Endothelial cell of umbilical vein (primary cell): Measurements from ENCODE around the gene DPYD. TPM values are rescaled to one million over a fixed set of nuclear protein-coding genes. Genes with fewer than 3 reads are reported as not detected.

ENCODE experiments used
- BruUV-seq: library from RNA; stranded (reverse); fragments of 400-500 nt; replicated peaks from 2 replicates; lab custom pipeline; 2021; lab: Mats Ljungman, UMichigan
- CTCF ChIA-PET: fragments of 300-600, 350-600 bp; sonication (Branson Sonifier 250); formaldehyde crosslinking; loops from one replicate; lab custom pipeline; 2021; ENCODE audit warnings: antibody characterized with exemption, inconsistent platforms; lab: Charles Lee
- POLR2A ChIA-PET: fragments of 300-600, 350-600 bp; sonication (Branson Sonifier 250); formaldehyde crosslinking; loops from one replicate; lab custom pipeline; 2021; ENCODE audit warnings: antibody characterized with exemption, inconsistent platforms; lab: Charles Lee
- DNase-seq: peaks from one replicate; pipeline ENCODE4 v3.0.0-alpha.2; 2011; ENCODE audit warnings: low read depth, low spot score
- FAIRE-seq: peaks from 2 replicates; lab custom pipeline; 2011; peaks lifted over from hg19 to GRCh38; lab: Jason Lieb, UNC
- H2AFZ ChIP-seq: 2 replicates; pipeline ENCODE4 v1.6.0; 2012; ENCODE audit warnings: low read depth, low read length, control low read depth, inconsistent platforms
- H3K27ac ChIP-seq: 2 replicates; pipeline ENCODE4 v1.5.1; 2011; ENCODE audit warnings: low read depth, mild to moderate bottlenecking, control low read depth, low read length, moderate library complexity; ENCODE audit not compliant: insufficient read depth
- H3K27me3 ChIP-seq, 2 experiments: 2 replicates each; pipeline versions ENCODE4 v1.6.0 to v1.6.1; 2011; ENCODE audit warnings: low read length in 2 of 2, mixed read lengths in 1 of 2; ENCODE audit not compliant: control insufficient read depth in 2 of 2, insufficient read depth in 2 of 2
- H3K36me3 ChIP-seq, 2 experiments: 2 replicates in 1 of 2; 3 replicates in 1 of 2; pipeline ENCODE4 v1.5.1; 2011; ENCODE audit warnings: low read length in 2 of 2, mild to moderate bottlenecking in 1 of 2, moderate library complexity in 1 of 2; ENCODE audit not compliant: control insufficient read depth in 2 of 2, insufficient read depth in 2 of 2; ENCODE audit errors: extremely low read depth in 1 of 2
- H3K4me1 ChIP-seq: 3 replicates; pipeline ENCODE4 v1.5.1; 2011; ENCODE audit warnings: mild to moderate bottlenecking, low read length; ENCODE audit not compliant: control insufficient read depth, insufficient read depth; ENCODE audit errors: extremely low read depth
- H3K4me2 ChIP-seq: 2 replicates; pipeline ENCODE4 v1.6.1; 2011; ENCODE audit warnings: low read length, control low read depth, mixed read lengths; ENCODE audit not compliant: insufficient read depth
- H3K4me3 ChIP-seq, 3 experiments: fragments of 200-600 bp in 1 of 3; sonication (generic), shearing (Covaris generic) in 1 of 3; replicated peaks in 1 of 3; 2 replicates each; pipeline ENCODE4 v1.5.1; 2011 to 2016; ENCODE audit warnings: control low read depth in 3 of 3, low read length in 3 of 3, mild to moderate bottlenecking in 2 of 3, inconsistent platforms in 1 of 3, low read depth in 1 of 3, moderate library complexity in 1 of 3; ENCODE audit not compliant: insufficient read depth in 1 of 3
- H3K79me2 ChIP-seq: 2 replicates; pipeline ENCODE4 v1.6.0; 2012; ENCODE audit warnings: low read length, inconsistent platforms; ENCODE audit not compliant: control insufficient read depth, insufficient read depth
- H3K9ac ChIP-seq: replicated peaks from 2 replicates; pipeline ENCODE3; 2011; ENCODE audit warnings: low read length, control low read depth; ENCODE audit not compliant: insufficient read depth; ENCODE audit errors: extremely low read depth
- H3K9me1 ChIP-seq: replicated peaks from 3 replicates; pipeline ENCODE4 v1.6.0; 2011; ENCODE audit warnings: mild to moderate bottlenecking, low read length; ENCODE audit not compliant: control insufficient read depth, insufficient read depth; ENCODE audit errors: extremely low read depth
- H3K9me3 ChIP-seq: replicated peaks from 2 replicates; pipeline ENCODE4 v1.5.1; 2012; ENCODE audit warnings: low read length, inconsistent platforms; ENCODE audit not compliant: control insufficient read depth, insufficient read depth
- H4K20me1 ChIP-seq: replicated peaks from 2 replicates; pipeline ENCODE3; 2011; ENCODE audit warnings: mild to moderate bottlenecking, low read length; ENCODE audit not compliant: control insufficient read depth, insufficient read depth; ENCODE audit errors: extremely low read depth
- FOS ChIP-seq: IDR thresholded peaks from 2 replicates; pipeline ENCODE4 v1.6.1; 2011; ENCODE audit warnings: mild to moderate bottlenecking, low read length, moderate library complexity, borderline replicate concordance; ENCODE audit not compliant: insufficient read depth
- POLR2A ChIP-seq: IDR thresholded peaks from 2 replicates; pipeline ENCODE4 v1.6.1; 2012; ENCODE audit warnings: low read depth, mild to moderate bottlenecking, control low read depth, low read length
- POLR2AphosphoS5 ChIP-seq: IDR thresholded peaks from 2 replicates; pipeline ENCODE4 v1.6.1; 2012; ENCODE audit warnings: low read depth, mild to moderate bottlenecking, control low read depth, low read length, moderate library complexity; ENCODE audit not compliant: insufficient read depth
- dilution Hi-C: fragments of 300-500 bp; cut with MboI; formaldehyde crosslinking; loops from one replicate; pipeline ENCODE4 v1.15.0; 2019; ENCODE audit warnings: low sequenced_read_pairs; ENCODE audit not compliant: extremely low pct_ligation_motif_present
- intact Hi-C: fragments of 100-400 bp; cut with micrococcal nuclease; formaldehyde crosslinking; loops from one replicate; pipeline ENCODE4 v1.10.0; 2022
- polyA plus RNA-seq, 4 experiments: library from polyadenylated mRNA; depleted of rRNA in 3 of 4; stranded (reverse) in 3 of 4; unstranded in 1 of 4; fragments of >200 nt; gene quantifications; 2 replicates each; pipeline versions ENCODE4 v1.2.1 to v1.2.3, GENCODE V29; 2011 to 2012; ENCODE audit warnings: missing spikeins in 1 of 4
- total RNA-seq: library from RNA; stranded (reverse); gene quantifications from 2 replicates; pipeline ENCODE4 v1.2.3, GENCODE V29; 2021

DPYD gene
- total and polyA plus RNA-seq, 2 donors (not counting 3 experiments of a cell fraction or from before 2014, with no cell fraction given) = 4.6 to 15.1 TPM

- DNase-seq = no peak
- POLR2A ChIA-PET = no interaction called here
These were observed 179.9 kb downstream of the DPYD start for GRCh38 chr1:97740891-97741290.

GRCh38 chr1:97739596-97740103, 181.2 kb downstream of the DPYD start:
- no peak for TF ChIP-seq FOS
- no peak overlapping the region for H3K27ac ChIP-seq

More at GRCh38 chr1:97740891-97741290, 179.9 kb downstream of the DPYD start:
- TF ChIP-seq POLR2A (no peak), POLR2AphosphoS5 (no peak)
- BruUV-seq = no TSS peak
- Histone ChIP-seq H3K4me2 (no peak overlapping the region), H3K27me3 (no peaks in the 10 kb centered on the region), H4K20me1 (no peaks in the 10 kb centered on the region), H3K9me3 (no peaks in the 10 kb centered on the region), H3K27ac (no peak overlapping the region), H3K9me1 (peaks cover 2% of the 10 kb centered on the region), H3K79me2 (no peaks in the 10 kb centered on the region), H3K4me3 (no peak overlapping the region), H3K36me3 (no peaks in the 10 kb centered on the region), H2AFZ (no peak overlapping the region), H3K4me1 (no peaks in the 10 kb centered on the region), H3K9ac (no peak overlapping the region)
- intact Hi-C loops (no loop called here), dilution Hi-C loops (no loop called here)
- FAIRE-seq = no peak
- CTCF ChIA-PET = no interaction called here

More at GRCh38 chr1:97739596-97740103, 181.2 kb downstream of the DPYD start:
- no peak overlapping the region for H3K4me3 ChIP-seq
- intact Hi-C loops (no loop called here), dilution Hi-C loops (no loop called here)
- no peaks in the 10 kb centered on the region for H3K4me1 ChIP-seq
- CTCF ChIA-PET = no interaction called here
- no peak for FAIRE-seq
- POLR2A ChIA-PET = no interaction called here
- no peaks in the 10 kb centered on the region for H3K36me3 ChIP-seq
- no peaks in the 10 kb centered on the region for H3K27me3 ChIP-seq
- H3K9me3 ChIP-seq = no peaks in the 10 kb centered on the region
- no peak overlapping the region for H3K9ac ChIP-seq
- DNase-seq = no peak
- no peaks in the 10 kb centered on the region for H3K79me2 ChIP-seq
- H3K9me1 ChIP-seq = peaks cover 2% of the 10 kb centered on the region
- H2AFZ ChIP-seq = no peak overlapping the region
- no peak overlapping the region for H3K4me2 ChIP-seq
- no TSS peak for BruUV-seq
- no peaks in the 10 kb centered on the region for H4K20me1 ChIP-seq
